Measurements from ENCODE around the gene ARR3. TPM values are rescaled to one million over a fixed set of nuclear protein-coding genes. Genes with fewer than 3 reads are reported as not detected.
"Not testable (repeated sequence)": the region's sequence is repeated elsewhere in the genome, so short reads cannot be mapped to it uniquely, and the experiment has no call there.

Gene ARR3
- polyA plus RNA-seq, 1 donor (not counting 4 experiments of a cell fraction or from before 2014, with no cell fraction given): not detected

GRCh38 chrX:70264784-70265183, 3.4 kb upstream of the ARR3 start:
- Histone ChIP-seq H3K36me3 (ENCODE audit: control insufficient read depth in 2 of 2, extremely low read depth in 1 of 2, insufficient read depth in 2 of 2, low read length in 2 of 2) (no peaks in the 10 kb centered on the region), H4K20me1 (ENCODE audit: control insufficient read depth, extremely low read depth, insufficient read depth, low read length) (no peaks in the 10 kb centered on the region), H3K9me1 (ENCODE audit: control insufficient read depth, extremely low read depth, insufficient read depth, low read length) (peaks cover 2% of the 10 kb centered on the region), H3K9ac (ENCODE audit: control insufficient read depth, extremely low read depth, insufficient read depth, low read length) (no peak overlapping the region), H3K27me3 (ENCODE audit: control insufficient read depth, extremely low read depth, insufficient read depth, low read length) (no peaks in the 10 kb centered on the region), H3K27ac (ENCODE audit: control insufficient read depth, insufficient read depth, low read length) (no peak overlapping the region), H3K4me1 (ENCODE audit: control insufficient read depth, extremely low read depth, insufficient read depth, low read length) (peaks cover 4% of the 10 kb centered on the region), H3K4me2 (ENCODE audit: control insufficient read depth, extremely low read depth, insufficient read depth, low read depth, low read length) (no peak overlapping the region), H3K79me2 (ENCODE audit: control insufficient read depth, insufficient read depth, low read length) (no peaks in the 10 kb centered on the region), H2AFZ (ENCODE audit: control insufficient read depth, low read length) (no peak overlapping the region), H3K4me3 (ENCODE audit: control insufficient read depth in 2 of 3, extremely low read depth in 1 of 3, insufficient read depth in 2 of 3, low read depth in 1 of 3, low read length in 3 of 3) (no peak overlapping the region), H3K9me3 (ENCODE audit: control insufficient read depth, low read depth, low read length) (no peaks in the 10 kb centered on the region)
- no peak for TF ChIP-seq EZH2 (IDR thresholded peaks at IDR 0.05; ENCODE audit: low read length)
- TF ChIP-seq, protein P1, sequence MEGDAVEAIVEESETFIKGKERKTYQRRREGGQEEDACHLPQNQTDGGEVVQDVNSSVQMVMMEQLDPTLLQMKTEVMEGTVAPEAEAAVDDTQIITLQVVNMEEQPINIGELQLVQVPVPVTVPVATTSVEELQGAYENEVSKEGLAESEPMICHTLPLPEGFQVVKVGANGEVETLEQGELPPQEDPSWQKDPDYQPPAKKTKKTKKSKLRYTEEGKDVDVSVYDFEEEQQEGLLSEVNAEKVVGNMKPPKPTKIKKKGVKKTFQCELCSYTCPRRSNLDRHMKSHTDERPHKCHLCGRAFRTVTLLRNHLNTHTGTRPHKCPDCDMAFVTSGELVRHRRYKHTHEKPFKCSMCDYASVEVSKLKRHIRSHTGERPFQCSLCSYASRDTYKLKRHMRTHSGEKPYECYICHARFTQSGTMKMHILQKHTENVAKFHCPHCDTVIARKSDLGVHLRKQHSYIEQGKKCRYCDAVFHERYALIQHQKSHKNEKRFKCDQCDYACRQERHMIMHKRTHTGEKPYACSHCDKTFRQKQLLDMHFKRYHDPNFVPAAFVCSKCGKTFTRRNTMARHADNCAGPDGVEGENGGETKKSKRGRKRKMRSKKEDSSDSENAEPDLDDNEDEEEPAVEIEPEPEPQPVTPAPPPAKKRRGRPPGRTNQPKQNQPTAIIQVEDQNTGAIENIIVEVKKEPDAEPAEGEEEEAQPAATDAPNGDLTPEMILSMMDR (optimal IDR thresholded peaks at IDR 0.05 in 1 of 3, IDR thresholded peaks at IDR 0.05 in 1 of 3, conservative IDR thresholded peaks at IDR 0.05 in 1 of 3; ENCODE audit: extremely low read depth in 1 of 3, insufficient read depth in 2 of 3, low read length in 3 of 3): no peak
- FAIRE-seq (no peak), DNase-seq (ENCODE audit: low read depth, low spot score) (no peak)
- dilution Hi-C loops (cut with MboI; ENCODE audit: extremely low pct_ligation_motif_present, low sequenced_read_pairs): no loop called here

DNA sequence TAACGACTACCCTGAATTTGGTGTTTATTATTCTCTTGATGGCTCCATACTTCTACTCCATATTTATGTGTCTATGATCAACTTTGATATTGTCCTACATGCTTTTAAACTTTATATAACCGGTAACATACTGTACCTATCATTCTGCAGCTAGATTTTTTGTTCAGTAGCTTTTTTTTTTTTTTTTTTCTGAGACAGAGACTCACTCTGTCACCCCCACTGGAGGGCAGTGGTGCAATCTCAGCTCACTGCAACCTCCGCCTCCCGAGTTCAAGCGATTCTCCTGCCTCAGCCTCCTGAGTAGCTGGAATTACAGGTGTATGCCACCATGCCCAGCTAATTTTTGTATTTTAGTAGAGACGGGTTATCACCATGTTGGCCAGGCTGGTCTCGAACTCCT, 5.9 kb downstream of the ARR3 start:
- H3K9me1 ChIP-seq (ENCODE audit: control insufficient read depth, extremely low read depth, insufficient read depth, low read length); FAIRE-seq; H3K4me3 ChIP-seq (ENCODE audit: control insufficient read depth in 2 of 3, extremely low read depth in 1 of 3, insufficient read depth in 2 of 3, low read depth in 1 of 3, low read length in 3 of 3); H3K9me3 ChIP-seq (ENCODE audit: control insufficient read depth, low read depth, low read length); H3K4me2 ChIP-seq (ENCODE audit: control insufficient read depth, extremely low read depth, insufficient read depth, low read depth, low read length); H3K79me2 ChIP-seq (ENCODE audit: control insufficient read depth, insufficient read depth, low read length); H3K4me1 ChIP-seq (ENCODE audit: control insufficient read depth, extremely low read depth, insufficient read depth, low read length); H2AFZ ChIP-seq (ENCODE audit: control insufficient read depth, low read length); H3K36me3 ChIP-seq (ENCODE audit: control insufficient read depth in 2 of 2, extremely low read depth in 1 of 2, insufficient read depth in 2 of 2, low read length in 2 of 2); H3K27ac ChIP-seq (ENCODE audit: control insufficient read depth, insufficient read depth, low read length); H4K20me1 ChIP-seq (ENCODE audit: control insufficient read depth, extremely low read depth, insufficient read depth, low read length); DNase-seq (ENCODE audit: low read depth, low spot score); H3K9ac ChIP-seq (ENCODE audit: control insufficient read depth, extremely low read depth, insufficient read depth, low read length); dilution Hi-C loops (cut with MboI; ENCODE audit: extremely low pct_ligation_motif_present, low sequenced_read_pairs); H3K27me3 ChIP-seq (ENCODE audit: control insufficient read depth, extremely low read depth, insufficient read depth, low read length): not testable (repeated sequence)

DNA sequence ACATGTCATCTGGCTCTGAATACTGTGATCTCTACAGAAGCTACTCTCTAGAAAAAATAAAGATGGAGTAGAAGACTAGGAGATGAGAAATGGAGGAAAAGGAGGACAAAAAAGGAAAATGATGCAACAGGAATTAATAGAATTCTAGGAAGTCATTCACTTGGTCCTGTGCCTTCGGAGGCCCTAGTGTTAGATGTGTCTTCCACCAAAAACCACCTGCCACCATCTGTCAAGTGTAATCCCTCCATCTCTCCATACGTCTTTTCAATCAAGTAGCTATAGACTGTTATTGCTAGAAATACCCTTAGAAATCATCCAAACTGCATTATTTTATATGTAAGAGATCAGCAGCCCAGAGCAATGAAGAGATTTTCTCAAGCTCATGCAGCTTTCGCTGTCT, 10.9 kb downstream of the ARR3 start:
- no peaks in the 10 kb centered on the region for H3K4me1 ChIP-seq (ENCODE audit: control insufficient read depth, extremely low read depth, insufficient read depth, low read length)
- peaks cover 2% of the 10 kb centered on the region for H3K9me3 ChIP-seq (ENCODE audit: control insufficient read depth, low read depth, low read length)
- no peak overlapping the region for H3K4me2 ChIP-seq (ENCODE audit: control insufficient read depth, extremely low read depth, insufficient read depth, low read depth, low read length)
- no peak for DNase-seq (ENCODE audit: low read depth, low spot score)
- no peaks in the 10 kb centered on the region for H3K9me1 ChIP-seq (ENCODE audit: control insufficient read depth, extremely low read depth, insufficient read depth, low read length)
- no peak overlapping the region for H2AFZ ChIP-seq (ENCODE audit: control insufficient read depth, low read length)
- H3K36me3 ChIP-seq (ENCODE audit: control insufficient read depth in 2 of 2, extremely low read depth in 1 of 2, insufficient read depth in 2 of 2, low read length in 2 of 2): no peaks in the 10 kb centered on the region
- no peak for FAIRE-seq
- TF ChIP-seq, protein P1 (optimal IDR thresholded peaks at IDR 0.05 in 1 of 3, IDR thresholded peaks at IDR 0.05 in 1 of 3, conservative IDR thresholded peaks at IDR 0.05 in 1 of 3; ENCODE audit: extremely low read depth in 1 of 3, insufficient read depth in 2 of 3, low read length in 3 of 3): no peak
- TF ChIP-seq EZH2 (IDR thresholded peaks at IDR 0.05; ENCODE audit: low read length): no peak
- H3K4me3 ChIP-seq (ENCODE audit: control insufficient read depth in 2 of 3, extremely low read depth in 1 of 3, insufficient read depth in 2 of 3, low read depth in 1 of 3, low read length in 3 of 3): no peak overlapping the region
- no peaks in the 10 kb centered on the region for H3K27me3 ChIP-seq (ENCODE audit: control insufficient read depth, extremely low read depth, insufficient read depth, low read length)
- dilution Hi-C loops (cut with MboI; ENCODE audit: extremely low pct_ligation_motif_present, low sequenced_read_pairs): no loop called here
- H3K79me2 ChIP-seq (ENCODE audit: control insufficient read depth, insufficient read depth, low read length): no peaks in the 10 kb centered on the region
- H3K9ac ChIP-seq (ENCODE audit: control insufficient read depth, extremely low read depth, insufficient read depth, low read length): no peak overlapping the region
- no peaks in the 10 kb centered on the region for H4K20me1 ChIP-seq (ENCODE audit: control insufficient read depth, extremely low read depth, insufficient read depth, low read length)
- H3K27ac ChIP-seq (ENCODE audit: control insufficient read depth, insufficient read depth, low read length): no peak overlapping the region
